Stomach (tissue), 4 donors: ENCODE measurements around the gene EPS8L1.

Experiments
- CTCF ChIP-seq, 7 experiments: fragments of 450-650 bp in 4 of 7; fragments of 200-600 bp in 3 of 7; sonication (generic) in 3 of 7; IDR thresholded peaks; one replicate each; pipeline ENCODE4 v1.5.1; 2016 to 2019; ENCODE audit warnings: antibody characterized with exemption in 7 of 7, control low read depth in 2 of 7, mild to moderate bottlenecking in 1 of 7
- POLR2AphosphoS5 ChIP-seq, 3 donors: sonication (generic); formaldehyde crosslinking; IDR thresholded peaks; one replicate each; pipeline ENCODE4 v1.6.1; 2016; ENCODE audit warnings: antibody characterized with exemption in 3 of 3

- TF ChIP-seq CTCF (IDR thresholded peaks at IDR 0.05) (no peak), POLR2AphosphoS5 (IDR thresholded peaks at IDR 0.05) (no peak)
Measured at GRCh38 chr19:55106591-55106990, 30.9 kb downstream of the EPS8L1 start.
